ENCODE data around the gene FBXO42.

Gene FBXO42

DNA sequence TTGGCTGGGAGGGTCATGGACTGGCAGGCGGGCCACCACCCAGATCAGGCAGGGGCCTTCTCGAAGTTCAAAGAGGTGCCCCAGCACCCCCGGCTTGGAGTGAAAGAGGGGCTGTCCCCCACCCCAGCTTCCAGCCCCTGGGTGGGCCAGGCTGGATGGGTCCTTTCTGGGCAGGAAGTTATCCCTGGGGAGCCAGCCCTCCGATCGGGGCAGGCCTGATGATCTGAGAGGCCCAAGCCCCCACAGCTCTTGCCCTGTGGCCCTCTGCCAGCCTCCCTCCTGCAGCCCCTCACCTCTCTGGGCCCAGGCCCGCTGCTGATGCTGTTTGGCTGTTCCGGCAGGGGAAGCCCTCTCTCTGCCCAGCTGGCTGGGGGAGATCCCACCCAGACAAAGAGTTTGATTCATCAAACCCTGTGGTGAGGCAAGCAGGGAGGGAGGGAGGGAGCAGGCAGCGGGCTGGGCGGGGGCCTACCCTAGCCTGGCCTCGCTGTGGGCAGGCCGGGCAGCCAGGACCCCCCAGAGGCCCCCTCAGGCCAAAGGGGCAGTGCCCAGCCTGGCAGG, 142.4 kb downstream of the FBXO42 start:
- in situ Hi-C loops (cut with HindIII; ENCODE audit: low sequenced_read_pairs), result no loop called here
- H3K4me3 ChIP-seq (ENCODE audit: low read depth, low read length), result peak overlapping the region; percentile 8
- no peak for DNase-seq (ENCODE audit: low read depth)
- TF ChIP-seq, protein P1, sequence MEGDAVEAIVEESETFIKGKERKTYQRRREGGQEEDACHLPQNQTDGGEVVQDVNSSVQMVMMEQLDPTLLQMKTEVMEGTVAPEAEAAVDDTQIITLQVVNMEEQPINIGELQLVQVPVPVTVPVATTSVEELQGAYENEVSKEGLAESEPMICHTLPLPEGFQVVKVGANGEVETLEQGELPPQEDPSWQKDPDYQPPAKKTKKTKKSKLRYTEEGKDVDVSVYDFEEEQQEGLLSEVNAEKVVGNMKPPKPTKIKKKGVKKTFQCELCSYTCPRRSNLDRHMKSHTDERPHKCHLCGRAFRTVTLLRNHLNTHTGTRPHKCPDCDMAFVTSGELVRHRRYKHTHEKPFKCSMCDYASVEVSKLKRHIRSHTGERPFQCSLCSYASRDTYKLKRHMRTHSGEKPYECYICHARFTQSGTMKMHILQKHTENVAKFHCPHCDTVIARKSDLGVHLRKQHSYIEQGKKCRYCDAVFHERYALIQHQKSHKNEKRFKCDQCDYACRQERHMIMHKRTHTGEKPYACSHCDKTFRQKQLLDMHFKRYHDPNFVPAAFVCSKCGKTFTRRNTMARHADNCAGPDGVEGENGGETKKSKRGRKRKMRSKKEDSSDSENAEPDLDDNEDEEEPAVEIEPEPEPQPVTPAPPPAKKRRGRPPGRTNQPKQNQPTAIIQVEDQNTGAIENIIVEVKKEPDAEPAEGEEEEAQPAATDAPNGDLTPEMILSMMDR (IDR thresholded peaks at IDR 0.05; ENCODE audit: low read depth, low read length, missing control alignments), result no peak

DNA sequence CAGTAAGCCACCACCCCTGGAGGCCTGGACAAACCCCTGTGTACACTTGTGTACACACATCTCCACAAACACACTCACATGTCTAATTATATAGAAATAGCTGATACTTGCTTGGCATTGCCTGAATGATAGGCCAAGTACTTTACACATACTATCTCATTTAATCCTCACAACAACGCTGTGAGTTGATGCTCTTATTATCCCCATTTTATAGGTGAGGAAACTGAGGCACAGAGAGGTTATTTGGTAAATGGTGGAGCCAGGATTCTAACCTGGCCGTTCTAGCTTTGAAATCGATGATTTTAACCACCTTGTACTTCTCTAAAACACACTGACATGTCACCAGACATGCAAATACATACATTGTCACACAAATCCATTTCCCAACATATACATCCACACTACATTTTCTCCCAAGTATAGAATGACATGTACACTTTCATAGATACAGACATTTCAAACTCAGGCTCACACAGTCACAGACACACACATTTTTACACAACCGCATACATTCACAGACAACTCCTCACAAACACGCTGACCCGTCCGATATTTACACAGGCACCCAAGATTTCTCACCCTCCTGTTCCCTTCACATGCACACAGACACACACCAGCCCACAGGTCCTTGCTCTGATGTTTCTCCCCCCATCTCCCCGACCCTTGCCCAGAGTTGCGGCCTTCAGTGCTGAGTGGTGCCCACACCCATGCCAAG, 143.0 kb downstream of the FBXO42 start:
- in situ Hi-C loops (cut with HindIII; ENCODE audit: low sequenced_read_pairs), result no loop called here
- TF ChIP-seq, protein P1 (IDR thresholded peaks at IDR 0.05; ENCODE audit: low read depth, low read length, missing control alignments), result no peak
- DNase-seq (ENCODE audit: low read depth), result no peak
- H3K4me3 ChIP-seq (ENCODE audit: low read depth, low read length), result peak overlapping the region; percentile 8

DNA sequence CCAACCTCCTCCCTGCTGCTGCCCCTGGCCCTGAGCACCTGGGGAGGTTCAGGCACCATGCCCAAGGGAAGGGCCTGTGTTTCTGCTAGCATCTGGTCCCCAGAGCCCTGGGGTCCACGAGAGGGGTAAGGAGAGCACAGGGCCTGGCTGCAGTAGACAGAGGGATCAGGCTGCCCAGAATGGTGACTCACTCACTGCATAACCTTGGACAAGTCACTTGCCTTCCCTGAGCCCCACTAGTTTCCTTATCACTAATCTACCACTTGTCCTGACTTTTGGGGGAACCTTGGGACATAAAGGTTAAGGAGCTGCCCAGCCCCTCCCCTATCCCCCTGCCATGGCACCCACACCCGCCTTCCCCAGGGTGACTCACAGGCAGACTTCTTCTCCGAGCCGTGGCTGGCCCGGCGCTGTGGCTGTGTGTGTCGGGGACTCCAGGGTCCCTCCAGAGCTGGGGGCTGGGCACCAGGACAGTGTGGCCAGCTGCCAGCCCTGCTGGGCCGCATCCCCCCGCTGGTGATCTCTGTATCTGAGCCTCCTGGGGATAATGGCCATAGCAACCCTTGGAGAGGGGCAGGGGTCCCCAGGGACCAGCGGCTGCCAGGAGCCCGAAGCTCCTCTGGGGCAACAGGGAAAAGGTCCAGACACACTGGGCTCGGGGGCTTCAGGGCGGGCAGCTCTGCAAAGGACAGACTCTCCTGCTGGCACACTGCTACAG, 143.9 kb downstream of the FBXO42 start:
- no peak for DNase-seq (ENCODE audit: low read depth)

DNA sequence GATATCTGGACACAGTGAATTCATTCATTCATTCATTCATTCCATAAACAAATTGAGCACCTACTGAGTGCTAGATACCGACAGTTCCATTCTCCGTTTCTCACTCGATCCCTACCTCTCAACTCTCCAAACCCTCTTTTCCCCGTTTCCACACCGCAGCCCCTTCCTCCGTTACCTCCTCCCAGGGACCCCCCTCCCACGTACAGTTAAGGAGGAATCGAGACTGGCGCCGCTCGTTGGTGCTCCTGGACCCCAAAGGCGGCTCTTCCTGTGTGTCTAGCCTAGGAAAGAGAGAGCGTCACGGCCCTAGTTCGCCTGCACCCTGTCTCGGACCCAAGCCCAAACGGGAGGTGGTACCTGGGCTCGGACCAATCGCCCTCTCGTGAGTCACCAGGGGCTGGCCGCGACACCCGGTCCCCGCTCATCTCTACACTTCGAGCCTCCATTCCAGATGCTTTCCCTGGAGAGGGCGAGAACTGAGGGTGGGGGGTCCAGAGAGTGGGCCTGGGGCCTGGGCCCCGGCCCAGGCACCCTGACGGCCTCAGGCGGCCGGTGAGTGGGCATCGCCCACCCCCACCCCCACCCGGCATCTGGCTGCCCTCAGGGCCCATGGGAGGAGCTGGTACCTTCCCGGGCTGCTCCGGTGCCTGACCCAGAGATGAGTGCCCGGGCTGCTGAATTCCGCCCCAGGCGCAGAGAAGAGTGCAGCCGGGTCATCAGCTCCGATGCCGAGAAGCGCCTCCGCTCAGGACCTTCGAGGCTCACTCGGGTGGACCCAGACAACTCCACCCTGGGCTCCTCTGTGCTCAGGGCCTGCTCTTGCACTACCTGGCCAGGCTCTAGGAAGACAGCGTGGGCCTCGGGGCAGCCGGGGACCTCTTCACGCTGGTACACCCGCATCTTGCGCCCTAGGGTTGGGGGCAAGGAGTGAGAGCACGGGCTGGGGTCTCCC, 144.7 kb downstream of the FBXO42 start:
- in situ Hi-C loops (cut with HindIII; ENCODE audit: low sequenced_read_pairs), result no loop called here
- DNase-seq (ENCODE audit: low read depth), result no peak
- H3K4me3 ChIP-seq (ENCODE audit: low read depth, low read length), result peak overlapping the region; percentile 46
- TF ChIP-seq, protein P1 (IDR thresholded peaks at IDR 0.05; ENCODE audit: low read depth, low read length, missing control alignments), result no peak

More for the DNA sequence above, 143.9 kb downstream of the FBXO42 start:
- in situ Hi-C loops (cut with HindIII; ENCODE audit: low sequenced_read_pairs), result no loop called here
- no peak overlapping the region for H3K4me3 ChIP-seq (ENCODE audit: low read depth, low read length)
- TF ChIP-seq, protein P1 (IDR thresholded peaks at IDR 0.05; ENCODE audit: low read depth, low read length, missing control alignments), result no peak

DNA sequence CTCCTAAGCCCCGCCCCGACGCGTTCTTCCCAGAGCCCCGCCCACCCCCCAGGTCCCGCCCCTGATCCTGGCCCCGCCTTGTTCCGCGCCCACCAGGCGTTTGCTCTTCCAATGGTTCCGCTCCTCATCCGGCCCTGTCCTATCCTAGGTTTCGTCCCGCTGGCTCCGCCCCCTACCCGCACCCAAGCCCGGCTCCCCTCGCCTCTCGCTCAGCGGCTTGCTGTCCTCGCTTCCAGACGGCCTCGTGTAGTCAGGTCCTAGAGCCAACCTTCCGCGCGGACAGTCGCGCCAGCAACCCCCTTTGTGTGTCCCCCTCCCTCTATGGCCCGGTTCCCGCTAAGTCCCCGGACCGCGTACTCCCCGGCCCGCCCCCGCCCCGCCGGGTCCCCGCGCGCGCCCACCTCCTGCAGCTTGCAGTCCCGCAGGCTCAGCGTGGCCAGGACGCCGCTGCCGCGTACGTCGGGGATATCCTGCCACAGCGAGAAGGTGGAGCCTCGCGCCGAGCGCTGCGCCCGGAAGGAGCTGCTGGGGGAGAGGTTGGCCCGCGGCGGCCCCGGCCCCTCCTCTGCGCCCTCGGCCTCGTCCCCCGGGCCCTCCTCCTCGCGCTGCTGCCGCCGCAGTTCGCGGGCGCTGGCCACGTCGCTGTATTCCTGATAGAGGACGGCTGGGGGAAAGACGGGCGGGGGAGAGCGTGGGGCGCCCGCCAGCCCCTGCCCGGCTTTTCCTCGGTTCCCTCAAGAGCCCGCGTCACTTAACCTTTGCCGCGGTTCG, 145.5 kb downstream of the FBXO42 start:
- H3K4me3 ChIP-seq (ENCODE audit: low read depth, low read length), result peak overlapping the region; percentile 46
- in situ Hi-C loops (cut with HindIII; ENCODE audit: low sequenced_read_pairs), result no loop called here
- peak; percentile 96 for DNase-seq (ENCODE audit: low read depth)
- TF ChIP-seq, protein P1 (IDR thresholded peaks at IDR 0.05; ENCODE audit: low read depth, low read length, missing control alignments), result no peak
